HG03039 (cell line): ENCODE data around the gene TADA2B.
A peak's percentile ranks its signal among the peaks of the same experiment; 100 is the strongest.
"Not testable (repeated sequence)": the region's sequence is repeated elsewhere in the genome, so short reads cannot be mapped to it uniquely, and the experiment has no call there.

Experiments used
- ATAC-seq: cut with Tn5 transposase; IDR thresholded peaks from one replicate; pipeline ENCODE4 v1.9.1; 2021; ENCODE audit warnings: mild to moderate bottlenecking, moderate library complexity; ENCODE audit not compliant: unreplicated experiment

TADA2B gene

GRCh38 chr4:7075962-7076695, 33.0 kb downstream of the TADA2B start:
- no peak for ATAC-seq

- no peak for ATAC-seq
Observed at GRCh38 chr4:7076696-7077082, 33.5 kb downstream of the TADA2B start.

GRCh38 chr4:7077371-7077770, 34.2 kb downstream of the TADA2B start:
- no peak for ATAC-seq

- ATAC-seq: no peak
Observed at GRCh38 chr4:7078025-7078424, 34.9 kb downstream of the TADA2B start.

GRCh38 chr4:7079483-7079882, 36.3 kb downstream of the TADA2B start:
- not testable (repeated sequence) for ATAC-seq

- not testable (repeated sequence) for ATAC-seq
Observed at GRCh38 chr4:7079909-7080308, 36.7 kb downstream of the TADA2B start.

GRCh38 chr4:7083597-7084563, 40.7 kb downstream of the TADA2B start:
- ATAC-seq: no peak

GRCh38 chr4:7084564-7084961, 41.4 kb downstream of the TADA2B start:
- ATAC-seq: not testable (repeated sequence)

GRCh38 chr4:7086384-7086783, 43.2 kb downstream of the TADA2B start:
- ATAC-seq: no peak

- no peak for ATAC-seq
Observed at GRCh38 chr4:7087036-7087435, 43.9 kb downstream of the TADA2B start.

GRCh38 chr4:7089213-7089986, 46.2 kb downstream of the TADA2B start:
- ATAC-seq: no peak

GRCh38 chr4:7092026-7092425, 48.9 kb downstream of the TADA2B start:
- ATAC-seq: no peak

- no peak for ATAC-seq
Observed at GRCh38 chr4:7094916-7095315, 51.7 kb downstream of the TADA2B start.

GRCh38 chr4:7095611-7096155, 52.5 kb downstream of the TADA2B start:
- ATAC-seq: no peak

- ATAC-seq: no peak
Observed at GRCh38 chr4:7096236-7096635, 53.1 kb downstream of the TADA2B start.

GRCh38 chr4:7101692-7102515, 58.7 kb downstream of the TADA2B start:
- ATAC-seq: peak; percentile 66

GRCh38 chr4:7102516-7102909, 59.3 kb downstream of the TADA2B start:
- ATAC-seq: not testable (repeated sequence)

- ATAC-seq: peak; percentile 72
Observed at GRCh38 chr4:7103031-7103606, 59.9 kb downstream of the TADA2B start.

- no peak for ATAC-seq
Observed at GRCh38 chr4:7103607-7104365, 60.6 kb downstream of the TADA2B start.
